GM11168 (cell line): ENCODE data around the gene NPC1.

Experiments
- in situ Hi-C: fragments of 300-500 bp; cut with MboI; formaldehyde crosslinking; loops from one replicate; pipeline ENCODE4 v1.12.0; 2022; ENCODE audit warnings: low sequenced_read_pairs; ENCODE audit not compliant: unreplicated experiment

NPC1 gene

DNA sequence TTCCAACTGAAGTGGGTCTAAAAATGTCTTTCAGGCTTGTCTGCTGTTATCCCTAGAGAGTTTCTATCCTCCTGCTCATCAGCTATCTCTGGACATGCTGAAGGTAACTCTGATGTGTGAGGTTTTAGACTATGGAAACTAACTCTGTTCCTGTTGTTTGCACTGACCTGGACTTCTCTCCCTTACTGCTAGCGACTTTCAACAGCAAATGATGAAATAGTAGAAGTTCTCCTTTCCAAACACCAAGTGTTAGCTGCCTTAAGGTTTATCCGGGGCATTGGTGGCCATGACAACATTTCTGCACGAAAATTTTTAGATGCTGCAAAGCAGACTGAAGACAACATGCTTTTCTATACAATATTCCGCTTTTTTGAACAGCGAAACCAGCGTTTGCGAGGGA lies 56.1 kb downstream of the NPC1 start:
- in situ Hi-C loops: no loop called here

DNA sequence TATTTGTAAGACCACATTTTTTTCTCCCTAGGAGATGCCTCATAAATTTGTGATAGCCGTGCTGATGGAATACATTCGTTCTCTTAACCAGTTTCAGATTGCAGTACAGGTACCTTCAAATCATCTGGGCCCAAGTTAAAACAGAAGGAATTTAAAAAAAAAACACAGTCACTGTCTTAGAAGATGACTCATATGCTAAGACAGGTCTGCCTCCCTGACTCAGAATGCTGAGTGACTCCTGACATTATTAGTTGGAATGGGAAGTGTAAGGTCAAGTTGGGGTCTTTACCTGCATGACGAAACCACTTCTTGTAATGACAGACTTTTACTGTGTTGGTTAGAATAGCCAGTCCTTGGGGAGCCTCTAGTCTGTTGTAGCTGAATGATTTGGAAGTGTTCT lies 56.7 kb downstream of the NPC1 start:
- in situ Hi-C loops: no loop called here

DNA sequence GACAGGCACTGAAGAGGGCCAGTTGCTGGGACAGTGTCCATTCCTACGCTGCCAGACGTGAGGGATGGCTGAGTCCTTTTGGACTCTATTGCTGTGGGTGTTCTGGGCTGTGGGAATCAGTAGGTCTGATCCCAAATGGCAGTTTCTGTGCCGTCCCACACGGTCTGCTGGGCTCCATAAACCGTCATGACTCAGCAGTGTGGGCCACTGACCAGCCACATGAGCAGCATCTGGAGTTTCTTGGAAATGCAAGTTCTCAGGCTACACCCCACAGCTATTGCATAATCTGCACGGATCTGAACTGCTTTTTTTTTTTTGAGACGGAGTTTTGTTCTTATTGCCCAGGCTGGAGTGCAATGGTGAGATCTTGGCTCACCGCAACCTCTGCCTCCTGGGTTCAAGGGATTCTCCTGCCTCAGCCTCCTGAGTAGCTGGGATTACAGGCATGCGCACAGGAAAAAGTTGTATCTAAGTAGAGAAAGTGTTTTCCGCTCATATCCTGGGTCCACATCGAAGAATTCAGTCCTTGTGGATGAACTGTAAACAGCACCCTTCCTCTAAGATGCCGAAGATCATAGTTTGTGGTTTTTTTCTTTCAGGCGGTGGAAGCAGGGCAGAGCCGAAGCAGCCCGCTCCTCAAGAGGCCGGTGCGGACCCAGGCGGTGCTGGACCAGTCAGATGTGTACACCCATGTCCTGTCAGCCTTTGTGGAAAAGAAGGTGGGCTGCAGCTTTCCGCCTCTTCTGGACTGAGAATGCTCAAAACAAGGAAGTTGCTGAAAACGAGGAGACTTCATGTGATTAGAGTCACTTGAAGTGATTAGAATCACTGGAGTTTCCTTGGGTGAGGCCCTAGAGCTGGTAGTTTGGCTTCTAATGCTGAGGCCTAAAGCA lies 57.5 kb downstream of the NPC1 start:
- in situ Hi-C loops: no loop called here

DNA sequence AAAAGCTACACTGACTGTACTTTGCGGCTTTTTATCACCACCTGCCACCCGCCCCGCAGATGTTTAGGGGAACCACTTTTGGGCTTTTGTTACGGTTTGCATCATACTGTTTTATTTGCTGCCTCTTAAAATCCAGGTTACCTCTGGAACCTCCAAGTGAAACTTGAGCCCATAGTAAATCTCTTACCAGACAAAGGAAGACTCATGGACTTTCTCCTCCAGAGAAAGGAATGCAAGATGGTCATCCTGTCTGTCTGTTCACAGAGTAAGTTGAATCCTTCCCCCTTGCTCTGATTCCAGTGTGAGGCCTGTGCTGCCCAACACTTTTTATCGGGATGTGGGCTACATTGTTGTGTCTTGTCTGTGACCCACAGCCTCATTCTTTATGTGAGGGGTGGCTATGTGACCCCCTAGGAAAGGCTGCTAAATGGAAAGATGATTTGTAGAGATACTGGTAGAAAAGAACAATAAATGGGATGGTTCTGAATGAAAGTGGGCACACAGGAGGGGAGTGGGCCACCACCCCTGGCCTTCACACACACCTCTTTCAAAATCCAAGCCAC lies 59.7 kb downstream of the NPC1 start:
- in situ Hi-C loops: no loop called here

DNA sequence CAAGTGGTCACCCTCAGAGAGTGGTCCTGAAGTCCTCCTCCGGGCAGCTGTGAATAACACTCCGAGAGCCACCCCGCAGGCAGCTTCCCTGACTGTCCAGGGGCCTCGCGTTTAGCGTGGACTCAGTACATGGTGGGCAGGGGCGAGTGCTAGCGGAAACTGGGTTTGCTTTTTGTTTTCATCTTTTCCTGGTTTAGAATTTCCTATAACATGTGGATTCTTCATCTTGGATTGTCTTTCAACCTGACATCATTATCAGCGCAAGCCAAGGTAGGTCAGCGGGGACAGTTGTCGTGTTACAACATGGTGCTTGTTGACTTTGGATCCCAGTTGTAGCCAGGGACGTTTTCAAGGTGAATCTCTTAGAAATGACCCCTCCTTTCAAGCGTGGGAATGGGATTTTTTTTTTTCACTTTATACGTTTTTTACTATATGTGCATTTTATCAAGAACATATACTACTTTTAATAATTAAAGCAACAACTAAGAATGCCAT lies 62.0 kb downstream of the NPC1 start:
- in situ Hi-C loops: no loop called here

DNA sequence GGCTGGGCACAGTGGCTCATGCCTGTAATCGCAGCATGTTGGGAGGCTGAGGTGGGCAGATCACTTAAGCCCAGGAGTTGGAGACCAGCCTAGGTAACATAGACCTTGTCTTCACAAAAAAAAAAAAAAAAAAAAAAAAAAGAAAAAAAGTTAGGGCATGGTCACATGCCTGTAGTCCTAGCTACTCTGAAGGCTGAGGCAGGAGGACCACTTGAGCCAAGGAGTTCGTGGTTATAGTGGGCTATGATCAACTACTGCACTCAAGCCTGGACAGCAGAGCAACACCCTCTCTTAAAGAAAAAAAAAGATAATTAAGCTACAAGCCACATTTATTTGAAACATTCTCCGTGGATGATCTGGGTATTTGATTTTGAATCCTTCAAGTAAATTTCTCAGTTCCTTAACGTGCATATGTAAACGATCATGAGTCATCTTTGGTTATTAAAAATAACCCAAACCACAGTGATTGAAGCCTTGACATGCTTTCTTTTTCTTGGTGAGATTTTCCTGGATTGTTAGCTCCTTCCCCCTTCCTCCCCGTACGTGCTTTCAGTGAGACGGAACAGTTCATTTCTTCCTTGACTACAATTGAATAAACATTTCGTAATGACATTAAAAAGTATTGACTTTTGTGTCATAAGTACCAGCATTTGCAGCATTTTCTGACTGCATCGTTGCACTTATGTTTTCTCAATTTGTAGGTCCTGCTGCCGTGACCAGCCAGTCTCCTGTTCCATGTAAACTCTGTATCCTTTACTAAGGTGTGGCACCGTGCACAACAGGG lies 62.7 kb downstream of the NPC1 start:
- in situ Hi-C loops: no loop called here

DNA sequence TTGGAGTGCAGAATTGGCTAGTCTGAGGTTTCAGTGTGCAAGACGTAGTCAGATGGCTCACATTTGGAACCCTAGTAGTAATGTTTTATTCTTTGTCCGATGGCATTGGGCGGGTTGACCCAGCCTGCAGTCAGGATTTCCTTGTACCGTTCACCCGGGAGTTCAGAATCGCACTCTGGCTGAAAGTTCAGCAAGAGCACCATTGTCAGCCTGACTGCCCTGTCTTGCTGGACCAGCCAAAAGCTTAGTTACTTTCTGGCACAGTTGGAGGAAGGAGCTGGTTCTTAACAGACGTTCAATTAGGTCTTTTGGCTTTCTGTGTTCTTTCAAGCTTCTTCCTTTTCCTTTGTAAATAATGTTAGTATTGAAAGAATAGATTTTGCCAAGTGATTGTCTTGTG lies 64.4 kb downstream of the NPC1 start:
- in situ Hi-C loops: no loop called here

DNA sequence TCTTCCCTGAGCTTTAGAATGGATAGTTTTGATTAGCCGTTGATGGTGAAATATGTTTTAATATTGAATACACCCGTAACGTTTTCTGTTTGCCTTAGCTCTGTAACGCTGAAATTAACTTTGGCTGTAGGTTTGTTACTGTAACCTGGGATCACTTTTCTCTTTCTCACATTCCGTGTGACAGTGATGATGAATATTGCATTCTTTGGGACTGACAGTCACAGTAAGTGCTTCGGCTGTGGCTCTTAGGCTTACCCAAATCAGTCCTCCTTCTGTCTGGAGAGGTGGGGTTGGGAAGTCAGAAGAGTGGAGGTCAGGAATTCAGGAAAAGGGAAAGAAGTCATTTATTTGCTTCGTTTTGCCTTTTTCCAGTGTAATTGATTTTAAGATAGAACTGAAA lies 65.0 kb downstream of the NPC1 start:
- in situ Hi-C loops: no loop called here

DNA sequence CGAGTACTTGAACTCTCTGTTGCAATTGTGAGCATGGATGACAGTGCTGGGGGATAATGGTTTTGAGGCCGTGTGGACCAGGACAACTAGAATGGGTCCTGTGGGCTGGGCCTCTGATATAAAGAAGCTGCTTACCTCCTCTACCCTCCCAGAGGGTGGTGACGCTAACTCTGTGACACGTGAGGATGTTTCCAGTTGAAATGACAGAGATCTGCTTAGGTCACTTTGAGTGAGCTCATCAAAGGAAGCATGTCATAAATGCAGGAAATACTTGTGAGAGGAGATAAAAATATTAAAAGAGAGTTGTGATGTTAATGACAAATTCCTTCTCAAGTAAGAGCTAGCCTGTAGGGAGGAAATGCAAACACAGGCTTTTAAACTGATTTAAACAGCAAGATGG lies 66.6 kb downstream of the NPC1 start:
- in situ Hi-C loops: loop anchor here (10.0 kb wide), 1 partner anchor 65 kb away; the partner anchor contains the start of gene NPC1

DNA sequence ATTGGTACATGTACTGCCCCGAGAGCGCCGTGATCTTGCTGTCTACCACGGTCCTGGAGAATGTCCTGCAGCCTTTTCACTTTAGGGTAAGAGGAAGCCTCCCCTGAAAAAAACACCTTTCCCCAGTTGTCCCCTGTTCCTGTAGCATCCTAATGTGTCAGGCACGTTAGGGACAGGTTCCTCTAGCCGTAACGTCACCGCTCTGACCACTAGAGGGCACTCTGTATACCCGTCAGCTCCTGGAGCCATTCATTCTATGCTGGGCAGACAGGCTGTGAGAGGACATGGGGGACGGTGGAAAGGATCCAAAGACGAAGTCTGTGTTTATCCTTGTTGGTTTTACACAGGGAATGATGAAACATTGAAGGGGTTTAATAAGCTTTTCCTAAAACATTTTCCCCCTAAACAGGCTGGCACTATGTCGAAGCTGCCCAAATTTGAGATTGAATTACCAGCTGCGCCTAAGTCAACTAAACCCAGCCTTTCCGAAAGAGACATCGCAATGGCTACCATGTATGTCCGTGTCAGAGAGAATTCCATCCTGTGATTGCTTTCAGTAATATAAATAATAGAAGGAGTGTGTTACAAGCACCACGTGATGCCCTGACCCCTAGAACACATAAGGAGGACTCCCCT lies 70.3 kb downstream of the NPC1 start:
- in situ Hi-C loops: loop anchor here (10.0 kb wide), 1 partner anchor 69 kb away; the partner anchor contains the start of gene NPC1

DNA sequence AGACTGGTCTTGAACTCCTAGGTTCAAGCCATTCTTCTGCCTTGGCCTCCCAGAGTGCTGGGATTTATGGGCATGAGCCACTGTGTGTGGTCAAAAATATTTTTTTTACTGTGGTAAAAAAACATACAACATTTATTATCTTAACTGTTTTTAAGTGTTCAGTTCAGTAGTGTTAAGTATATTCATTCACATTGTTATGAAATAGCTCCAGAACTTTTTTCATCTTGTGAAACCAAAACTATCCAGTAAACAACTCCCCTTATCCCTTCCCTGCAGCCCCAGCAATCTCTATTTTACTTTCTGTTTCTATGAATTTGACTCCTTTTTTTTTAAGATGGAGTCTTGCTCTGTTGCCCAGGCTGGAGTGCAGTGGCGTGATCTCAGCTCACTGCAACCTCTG lies 73.7 kb downstream of the NPC1 start:
- in situ Hi-C loops: loop anchor here (10.0 kb wide), 1 partner anchor 72 kb away; the partner anchor contains the start of gene NPC1

DNA sequence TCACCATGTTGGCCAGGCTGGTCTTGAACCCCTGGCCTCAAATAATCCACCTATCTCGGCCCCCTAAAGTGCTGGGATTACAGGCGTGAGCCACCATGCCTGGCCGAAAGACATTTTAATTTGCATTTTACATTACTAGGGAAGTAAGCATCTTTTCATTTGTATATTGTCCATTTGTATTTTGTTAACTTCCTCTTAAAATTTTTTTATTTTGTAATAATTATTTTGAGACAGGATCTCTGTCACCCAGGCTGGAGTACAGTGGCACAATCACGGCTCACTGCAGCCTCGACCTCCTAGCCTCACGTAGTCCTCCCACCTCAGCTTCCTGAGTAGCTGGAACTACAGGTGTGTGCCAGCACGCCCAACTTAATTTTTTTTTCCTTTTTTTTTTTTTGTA lies 74.1 kb downstream of the NPC1 start:
- in situ Hi-C loops: loop anchor here (10.0 kb wide), 1 partner anchor 73 kb away; the partner anchor contains the start of gene NPC1

DNA sequence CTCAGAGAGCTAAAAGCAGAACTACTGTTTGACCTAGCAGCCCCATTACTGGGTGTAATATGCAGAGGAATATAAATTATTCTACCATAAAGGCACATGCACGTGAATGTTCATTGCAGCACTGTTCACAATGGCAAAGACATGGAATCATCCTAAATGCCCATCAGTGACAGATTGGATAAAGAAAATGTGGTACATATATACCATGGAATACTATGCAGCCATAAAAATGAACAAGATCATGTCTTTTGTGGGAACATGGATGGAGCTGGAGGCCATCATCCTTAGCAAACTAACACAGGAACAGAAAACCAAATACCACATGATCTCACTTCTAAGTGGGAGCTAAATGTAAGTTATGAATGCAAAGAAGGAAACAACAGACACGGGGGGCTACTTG lies 75.4 kb downstream of the NPC1 start:
- in situ Hi-C loops: loop anchor here (10.0 kb wide), 1 partner anchor 74 kb away; the partner anchor contains the start of gene NPC1

DNA sequence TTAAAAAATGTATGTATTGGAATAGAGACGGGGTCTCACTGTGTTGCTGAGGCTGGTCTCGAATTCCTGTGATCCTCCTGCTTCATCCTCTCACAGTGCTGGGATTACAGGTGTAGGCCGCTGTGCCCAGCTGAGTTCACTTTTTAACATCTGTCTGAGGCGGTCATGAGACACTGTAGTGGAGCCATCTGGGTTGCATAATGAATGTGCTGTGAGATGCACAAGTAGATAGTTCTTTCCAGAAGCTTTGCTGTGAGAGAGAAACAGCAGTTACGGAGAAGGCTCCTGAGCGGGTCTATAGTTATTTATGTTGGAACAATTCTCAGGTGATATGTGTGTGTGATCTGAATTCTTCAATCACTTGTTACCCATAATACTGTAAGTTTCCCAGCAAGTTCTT lies 79.9 kb downstream of the NPC1 start:
- in situ Hi-C loops: no loop called here

DNA sequence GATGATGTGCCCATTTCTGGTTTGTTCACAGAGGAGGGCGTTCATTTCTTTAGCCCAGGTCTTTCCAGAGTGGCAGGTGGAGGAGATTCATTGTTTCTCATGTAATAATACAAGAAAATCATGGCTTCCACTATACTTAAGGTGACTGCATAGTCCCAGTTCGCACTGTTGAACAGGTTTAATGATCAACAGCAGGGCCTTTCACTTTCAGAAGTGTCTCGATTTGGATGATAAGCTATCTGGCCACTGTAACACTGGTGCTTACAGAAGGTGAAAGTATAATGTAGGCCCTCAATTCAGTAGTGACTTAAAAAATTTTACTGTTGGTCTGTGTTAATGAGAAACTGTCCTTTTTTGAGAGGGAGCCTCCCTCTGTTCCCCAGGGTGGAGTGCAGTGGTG lies 81.6 kb downstream of the NPC1 start:
- in situ Hi-C loops: no loop called here

DNA sequence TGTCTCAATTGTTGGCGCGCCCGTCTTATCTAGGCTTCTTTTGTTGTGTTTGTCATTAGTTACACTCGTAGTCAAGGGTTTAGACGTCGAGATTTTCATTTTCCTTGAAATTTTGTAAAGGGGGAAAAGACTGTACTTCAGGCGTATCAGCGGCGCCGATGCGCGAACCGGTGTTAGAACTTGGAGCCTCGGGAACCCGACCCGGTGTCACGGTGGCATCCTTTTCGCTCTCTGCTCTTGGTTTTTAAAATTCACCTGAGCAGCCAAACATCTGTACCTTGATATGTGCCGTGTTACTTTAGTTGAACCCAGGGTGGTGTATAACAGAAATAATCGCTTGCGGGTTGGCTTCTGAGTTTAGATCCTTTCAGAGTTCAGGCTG lies 82.4 kb downstream of the NPC1 start:
- in situ Hi-C loops: no loop called here

DNA sequence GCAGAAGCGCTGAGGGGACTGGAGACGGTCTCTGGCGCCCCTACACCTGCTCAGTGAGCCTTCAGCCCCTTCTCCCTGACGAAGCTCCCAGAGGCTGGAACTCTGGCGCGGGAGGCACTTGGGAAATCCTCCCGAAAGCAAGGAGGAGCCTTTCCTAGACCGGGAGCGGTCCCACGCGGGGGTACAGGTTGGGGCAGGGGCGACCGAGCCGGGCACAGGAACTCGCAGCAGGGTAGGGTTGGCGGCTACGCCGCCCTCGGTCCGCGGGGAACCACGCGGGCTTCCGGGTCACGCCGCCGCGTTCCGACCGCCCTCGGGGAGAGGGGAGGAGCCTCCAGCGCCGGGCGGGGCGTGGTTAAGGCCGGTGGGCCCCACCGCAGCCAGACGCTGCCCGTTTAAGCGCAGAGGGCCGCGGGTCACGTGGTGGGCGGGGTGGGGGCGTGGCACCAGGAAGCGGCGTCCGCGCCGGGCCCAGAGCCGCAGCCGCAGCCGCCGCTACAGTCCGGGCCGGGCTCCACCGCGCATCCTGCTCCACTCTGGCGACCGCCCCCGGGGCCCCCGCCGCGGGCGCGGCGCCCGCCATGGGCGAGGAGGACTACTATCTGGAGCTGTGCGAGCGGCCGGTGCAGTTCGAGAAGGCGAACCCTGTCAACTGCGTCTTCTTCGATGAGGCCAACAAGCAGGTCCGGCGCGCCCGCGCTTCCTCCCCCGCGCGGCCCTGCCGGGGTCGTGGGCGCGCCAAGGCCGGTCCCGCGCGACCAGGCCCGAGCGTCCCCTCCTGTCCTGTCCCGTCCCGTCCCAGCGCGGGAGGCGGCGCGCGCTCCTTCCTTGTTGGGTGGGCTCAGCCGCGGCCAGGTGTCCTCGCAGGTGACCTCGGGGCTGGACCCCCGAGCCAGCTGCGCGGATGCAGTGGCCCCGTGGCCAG lies 83.0 kb downstream of the NPC1 start, which contains the start of gene RMC1:
RMC1 (plus strand) TSS at position 474 of the 925 bp plus-strand sequence; CDS start at position 582, 108 bp downstream.
- in situ Hi-C loops: no loop called here

DNA sequence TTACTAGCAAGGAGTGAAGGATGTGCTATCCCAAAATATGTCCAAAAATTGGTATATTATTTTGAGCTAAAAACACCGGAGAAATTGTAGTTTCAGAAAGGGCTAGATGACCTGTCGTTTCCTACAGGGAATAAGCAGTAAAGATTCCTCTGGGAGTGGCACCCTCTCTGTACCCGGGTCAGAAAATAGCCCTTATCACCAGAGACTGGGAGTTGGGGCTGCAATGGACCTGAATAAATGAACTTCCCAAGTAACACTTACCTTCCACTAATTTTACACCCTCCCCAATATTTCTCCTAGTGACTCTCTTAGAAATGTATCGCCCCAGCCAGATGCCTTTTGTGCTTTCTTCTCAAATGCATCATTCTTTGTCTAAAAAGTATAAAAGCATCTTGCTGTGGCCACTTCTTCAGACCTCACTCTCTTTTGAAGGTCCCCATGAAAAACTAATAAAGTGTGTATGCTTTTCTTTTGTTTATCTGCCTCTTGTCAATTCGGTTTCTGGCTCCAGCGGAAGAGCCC lies 83.7 kb downstream of the NPC1 start:
- in situ Hi-C loops: no loop called here

DNA sequence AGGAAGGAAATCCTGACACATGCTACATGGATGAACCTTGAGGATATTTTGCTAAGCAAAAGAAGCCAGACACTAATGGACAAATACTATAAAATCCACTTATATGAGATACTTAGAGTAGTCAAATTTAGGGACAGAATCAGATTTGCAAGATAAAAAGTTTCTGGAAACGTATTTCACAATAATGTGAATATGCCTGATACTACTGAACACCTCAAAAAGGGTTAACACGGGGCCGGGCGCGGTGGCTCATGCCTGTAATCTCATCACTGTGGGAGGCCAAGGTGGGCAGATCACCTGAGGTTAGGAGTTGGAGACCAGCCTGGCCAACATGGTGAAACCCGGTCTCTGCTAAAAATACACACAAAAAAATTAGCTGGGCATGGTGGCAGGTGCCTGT lies 84.7 kb downstream of the NPC1 start:
- in situ Hi-C loops: no loop called here
